Measurements from ENCODE around the gene LRRTM2. TPM values are rescaled to one million over a fixed set of nuclear protein-coding genes. Genes with fewer than 3 reads are reported as not detected.

LRRTM2 gene
- total and polyA plus RNA-seq, 10 of the 15 experiments (the other 5 are each of a cell fraction or from before 2014, with no cell fraction given), result 0.04 to 0.14 (median 0.06) TPM; not detected in 2

DNA sequence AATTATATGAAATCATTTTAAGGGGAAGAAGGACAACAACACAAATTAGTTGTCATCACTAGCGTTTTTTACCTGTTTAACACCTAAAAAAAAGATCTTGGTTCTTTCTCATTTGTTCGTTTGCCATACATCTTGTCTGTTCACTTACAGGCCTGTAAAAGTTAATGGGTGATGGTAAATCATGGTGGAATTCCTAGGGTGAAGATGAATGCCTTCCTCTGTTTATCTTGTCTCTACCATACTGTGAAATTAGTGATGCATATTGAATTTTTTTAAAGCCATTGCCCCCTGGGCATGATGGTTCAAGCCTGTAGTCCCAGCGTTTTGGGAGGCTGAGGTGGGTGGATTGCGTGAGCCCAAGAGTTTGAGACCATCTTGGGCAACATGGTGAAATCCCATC is 46.6 kb downstream of the LRRTM2 start:
- Histone ChIP-seq H3K9ac (ENCODE audit: control insufficient read depth, insufficient read depth, low read length) (no peak overlapping the region), H3K79me2 (ENCODE audit: control insufficient read depth, insufficient read depth, low read length) (no peaks in the 10 kb centered on the region), H3K4me1 (ENCODE audit: control insufficient read depth, insufficient read depth, low read length) (no peaks in the 10 kb centered on the region), H4K20me1 (ENCODE audit: control insufficient read depth, insufficient read depth) (no peaks in the 10 kb centered on the region), H3K4me2 (ENCODE audit: control insufficient read depth, insufficient read depth) (no peak overlapping the region), H3K27ac (ENCODE audit: control insufficient read depth, insufficient read depth) (no peak overlapping the region), H2AFZ (ENCODE audit: control insufficient read depth, low read depth, low read length) (no peak overlapping the region), H3K27me3 (replicated peaks in 1 of 2; ENCODE audit: control insufficient read depth in 2 of 2, insufficient read depth in 2 of 2, low read length in 1 of 2) (no peaks in the 10 kb centered on the region), H3K9me3 (replicated peaks; ENCODE audit: control insufficient read depth, insufficient read depth, low read length) (no peaks in the 10 kb centered on the region), H3K36me3 (ENCODE audit: control insufficient read depth in 2 of 2, insufficient read depth in 2 of 2, low read length in 1 of 2) (peaks cover 2 to 7% of the 10 kb centered on the region in 2 experiments; a peak in 3 of 4 replicates), H3K4me3 (no peak overlapping the region)
- intact Hi-C loops (cut with micrococcal nuclease; ENCODE audit: unreplicated experiment), result loop anchor here (5.0 kb wide), 1 partner anchor 434 kb away; no protein-coding TSS in a partner anchor
- ChIA-PET RAD21 (ENCODE audit: unreplicated experiment) (no interaction called here), SMC1A (ENCODE audit: uncharacterized antibody, unreplicated experiment) (interaction anchor here (1.0 kb wide), 1 partner anchor 19 kb away, joined by 3 read pairs; no protein-coding TSS in a partner anchor), POLR2A (no interaction called here), CTCF (no interaction called here)
- DNase-seq (ENCODE audit: low read depth, low spot score) (no peak), FAIRE-seq (no peak), ATAC-seq (no peak)
- in situ Hi-C loops (cut with MboI), result no loop called here
- no TSS peak for BruUV-seq (replicated peaks)
- WGBS (ENCODE audit: insufficient coverage, insufficient replicate concordance, low lambda C conversion rate, missing lambda C conversion rate), result 88% methylated on average over 4 of the region's 4 CpGs
- TF ChIP-seq, protein P1, sequence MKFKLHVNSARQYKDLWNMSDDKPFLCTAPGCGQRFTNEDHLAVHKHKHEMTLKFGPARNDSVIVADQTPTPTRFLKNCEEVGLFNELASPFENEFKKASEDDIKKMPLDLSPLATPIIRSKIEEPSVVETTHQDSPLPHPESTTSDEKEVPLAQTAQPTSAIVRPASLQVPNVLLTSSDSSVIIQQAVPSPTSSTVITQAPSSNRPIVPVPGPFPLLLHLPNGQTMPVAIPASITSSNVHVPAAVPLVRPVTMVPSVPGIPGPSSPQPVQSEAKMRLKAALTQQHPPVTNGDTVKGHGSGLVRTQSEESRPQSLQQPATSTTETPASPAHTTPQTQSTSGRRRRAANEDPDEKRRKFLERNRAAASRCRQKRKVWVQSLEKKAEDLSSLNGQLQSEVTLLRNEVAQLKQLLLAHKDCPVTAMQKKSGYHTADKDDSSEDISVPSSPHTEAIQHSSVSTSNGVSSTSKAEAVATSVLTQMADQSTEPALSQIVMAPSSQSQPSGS (IDR thresholded peaks at IDR 0.05; ENCODE audit: low read length), result no peak
- TF ChIP-seq POLR2AphosphoS5 (IDR thresholded peaks at IDR 0.05; ENCODE audit: low read length) (no peak), RCOR1 (conservative IDR thresholded peaks at IDR 0.05; ENCODE audit: low read depth, low read length) (no peak), POU2F2 (IDR thresholded peaks at IDR 0.05; ENCODE audit: borderline replicate concordance, low read depth, low read length) (no peak), RAD21 (IDR thresholded peaks at IDR 0.05; ENCODE audit: insufficient read depth, low read depth, low read length) (no peak), ZZZ3 (IDR thresholded peaks at IDR 0.05; ENCODE audit: control insufficient read depth, insufficient read length, low read depth) (no peak), MEF2B (IDR thresholded peaks at IDR 0.05; ENCODE audit: partially characterized antibody, poor library complexity, severe bottlenecking) (no peak)
- TF ChIP-seq, protein P2, sequence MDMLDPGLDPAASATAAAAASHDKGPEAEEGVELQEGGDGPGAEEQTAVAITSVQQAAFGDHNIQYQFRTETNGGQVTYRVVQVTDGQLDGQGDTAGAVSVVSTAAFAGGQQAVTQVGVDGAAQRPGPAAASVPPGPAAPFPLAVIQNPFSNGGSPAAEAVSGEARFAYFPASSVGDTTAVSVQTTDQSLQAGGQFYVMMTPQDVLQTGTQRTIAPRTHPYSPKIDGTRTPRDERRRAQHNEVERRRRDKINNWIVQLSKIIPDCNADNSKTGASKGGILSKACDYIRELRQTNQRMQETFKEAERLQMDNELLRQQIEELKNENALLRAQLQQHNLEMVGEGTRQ (IDR thresholded peaks at IDR 0.05; ENCODE audit: borderline replicate concordance, low read depth, low read length), result no peak
- TF ChIP-seq, protein P3, sequence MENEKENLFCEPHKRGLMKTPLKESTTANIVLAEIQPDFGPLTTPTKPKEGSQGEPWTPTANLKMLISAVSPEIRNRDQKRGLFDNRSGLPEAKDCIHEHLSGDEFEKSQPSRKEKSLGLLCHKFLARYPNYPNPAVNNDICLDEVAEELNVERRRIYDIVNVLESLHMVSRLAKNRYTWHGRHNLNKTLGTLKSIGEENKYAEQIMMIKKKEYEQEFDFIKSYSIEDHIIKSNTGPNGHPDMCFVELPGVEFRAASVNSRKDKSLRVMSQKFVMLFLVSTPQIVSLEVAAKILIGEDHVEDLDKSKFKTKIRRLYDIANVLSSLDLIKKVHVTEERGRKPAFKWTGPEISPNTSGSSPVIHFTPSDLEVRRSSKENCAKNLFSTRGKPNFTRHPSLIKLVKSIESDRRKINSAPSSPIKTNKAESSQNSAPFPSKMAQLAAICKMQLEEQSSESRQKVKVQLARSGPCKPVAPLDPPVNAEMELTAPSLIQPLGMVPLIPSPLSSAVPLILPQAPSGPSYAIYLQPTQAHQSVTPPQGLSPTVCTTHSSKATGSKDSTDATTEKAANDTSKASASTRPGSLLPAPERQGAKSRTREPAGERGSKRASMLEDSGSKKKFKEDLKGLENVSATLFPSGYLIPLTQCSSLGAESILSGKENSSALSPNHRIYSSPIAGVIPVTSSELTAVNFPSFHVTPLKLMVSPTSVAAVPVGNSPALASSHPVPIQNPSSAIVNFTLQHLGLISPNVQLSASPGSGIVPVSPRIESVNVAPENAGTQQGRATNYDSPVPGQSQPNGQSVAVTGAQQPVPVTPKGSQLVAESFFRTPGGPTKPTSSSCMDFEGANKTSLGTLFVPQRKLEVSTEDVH (IDR thresholded peaks at IDR 0.05; ENCODE audit: low read depth, partially characterized antibody), result no peak
- TF ChIP-seq, protein P4, sequence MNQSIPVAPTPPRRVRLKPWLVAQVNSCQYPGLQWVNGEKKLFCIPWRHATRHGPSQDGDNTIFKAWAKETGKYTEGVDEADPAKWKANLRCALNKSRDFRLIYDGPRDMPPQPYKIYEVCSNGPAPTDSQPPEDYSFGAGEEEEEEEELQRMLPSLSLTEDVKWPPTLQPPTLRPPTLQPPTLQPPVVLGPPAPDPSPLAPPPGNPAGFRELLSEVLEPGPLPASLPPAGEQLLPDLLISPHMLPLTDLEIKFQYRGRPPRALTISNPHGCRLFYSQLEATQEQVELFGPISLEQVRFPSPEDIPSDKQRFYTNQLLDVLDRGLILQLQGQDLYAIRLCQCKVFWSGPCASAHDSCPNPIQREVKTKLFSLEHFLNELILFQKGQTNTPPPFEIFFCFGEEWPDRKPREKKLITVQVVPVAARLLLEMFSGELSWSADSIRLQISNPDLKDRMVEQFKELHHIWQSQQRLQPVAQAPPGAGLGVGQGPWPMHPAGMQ (IDR thresholded peaks at IDR 0.05; ENCODE audit: borderline replicate concordance), result no peak
- TF ChIP-seq, protein P5, sequence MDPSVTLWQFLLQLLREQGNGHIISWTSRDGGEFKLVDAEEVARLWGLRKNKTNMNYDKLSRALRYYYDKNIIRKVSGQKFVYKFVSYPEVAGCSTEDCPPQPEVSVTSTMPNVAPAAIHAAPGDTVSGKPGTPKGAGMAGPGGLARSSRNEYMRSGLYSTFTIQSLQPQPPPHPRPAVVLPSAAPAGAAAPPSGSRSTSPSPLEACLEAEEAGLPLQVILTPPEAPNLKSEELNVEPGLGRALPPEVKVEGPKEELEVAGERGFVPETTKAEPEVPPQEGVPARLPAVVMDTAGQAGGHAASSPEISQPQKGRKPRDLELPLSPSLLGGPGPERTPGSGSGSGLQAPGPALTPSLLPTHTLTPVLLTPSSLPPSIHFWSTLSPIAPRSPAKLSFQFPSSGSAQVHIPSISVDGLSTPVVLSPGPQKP (IDR thresholded peaks at IDR 0.05; ENCODE audit: low read depth, low read length), result no peak

Data from GM12878 (cell line).